Colonic mucosa (tissue), 4 donors: Measurements from ENCODE around the gene COL9A3. TPM values are rescaled to one million over a fixed set of nuclear protein-coding genes. Genes with fewer than 3 reads are reported as not detected.

Experiments used
- DNase-seq: peaks from one replicate; pipeline ENCODE4 v3.0.0-alpha.2; 2020
- H3K27ac ChIP-seq: fragments of 200-600 bp; one replicate; pipeline ENCODE4 v1.8.0; 2021
- H3K27me3 ChIP-seq: fragments of 200-600 bp; one replicate; pipeline ENCODE4 v1.8.0; 2021
- H3K36me3 ChIP-seq: fragments of 200-600 bp; one replicate; pipeline ENCODE4 v1.8.0; 2021
- H3K4me1 ChIP-seq: fragments of 200-600 bp; one replicate; pipeline ENCODE4 v1.8.0; 2021; ENCODE audit warnings: mild to moderate bottlenecking
- H3K4me3 ChIP-seq: fragments of 200-600 bp; one replicate; pipeline ENCODE4 v1.8.0; 2021
- H3K9ac ChIP-seq, 2 donors: one replicate each; pipeline ENCODE4 v1.7.0; 2013; ENCODE audit warnings: control low read depth in 2 of 2, low read depth in 2 of 2, low read length in 2 of 2
- H3K9me3 ChIP-seq: fragments of 200-600 bp; one replicate; pipeline ENCODE4 v1.8.0; 2021
- CTCF ChIP-seq: fragments of 200-600 bp; IDR thresholded peaks from one replicate; pipeline ENCODE4 v1.8.0; 2022; ENCODE audit warnings: antibody characterized with exemption, mild to moderate bottlenecking
- intact Hi-C: fragments of 100-400 bp; cut with DNase I; formaldehyde crosslinking; loops from one replicate; pipeline ENCODE4 v1.14.1; 2022
- total RNA-seq, 2 donors: library from RNA; stranded (reverse); fragmentation: NEBNext Ultra II Directional in 1 of 2; extraction: Animal tissue kit (Norgen Biotek cat#: 25700) in 1 of 2; gene quantifications; one replicate each; pipeline ENCODE4 v1.2.1, GENCODE V29; 2021
- donor health status: healthy.
- donor health status: DM: no; HTN: no; CAD: no.
- donor health status: DM: no; HTN: no; CAD: no.

Gene COL9A3
- total RNA-seq, 2 donors from 2014 or later, result 2.7 to 3.6 TPM

GRCh38 chr20:62825986-62826645, 9.3 kb downstream of the COL9A3 start:
- Histone ChIP-seq H3K4me1 (peaks cover 15% of the 10 kb centered on the region), H3K9me3 (no peaks in the 10 kb centered on the region), H3K9ac (no peak overlapping the region), H3K27ac (no peak overlapping the region), H3K27me3 (no peaks in the 10 kb centered on the region), H3K36me3 (no peaks in the 10 kb centered on the region), H3K4me3 (no peak overlapping the region)
- intact Hi-C loops, result no loop called here
- TF ChIP-seq CTCF, result no peak
- no peak for DNase-seq

- no peak overlapping the region for H3K27ac ChIP-seq
- no peaks in the 10 kb centered on the region for H3K36me3 ChIP-seq
- no peak for TF ChIP-seq CTCF
- no peaks in the 10 kb centered on the region for H3K9me3 ChIP-seq
- H3K4me3 ChIP-seq, result no peak overlapping the region
- H3K27me3 ChIP-seq, result no peaks in the 10 kb centered on the region
- DNase-seq, result no peak
- intact Hi-C loops, result no loop called here
- H3K9ac ChIP-seq, result no peak overlapping the region
- peaks cover 18% of the 10 kb centered on the region for H3K4me1 ChIP-seq
Measured at GRCh38 chr20:62826646-62827310, 9.9 kb downstream of the COL9A3 start.

- peaks cover 25% of the 10 kb centered on the region for H3K4me1 ChIP-seq
- no peak for DNase-seq
Measured at GRCh38 chr20:62827311-62828038, 10.6 kb downstream of the COL9A3 start.

GRCh38 chr20:62828051-62828450, 11.2 kb downstream of the COL9A3 start:
- TF ChIP-seq CTCF, result no peak
- Histone ChIP-seq H3K27ac (no peak overlapping the region), H3K27me3 (no peaks in the 10 kb centered on the region), H3K9me3 (no peaks in the 10 kb centered on the region), H3K9ac (no peak overlapping the region), H3K36me3 (no peaks in the 10 kb centered on the region), H3K4me3 (no peak overlapping the region), H3K4me1 (peaks cover 27% of the 10 kb centered on the region)
- intact Hi-C loops, result no loop called here
- no peak for DNase-seq

More at GRCh38 chr20:62827311-62828038, 10.6 kb downstream of the COL9A3 start:
- H3K9me3 ChIP-seq, result no peaks in the 10 kb centered on the region
- no peaks in the 10 kb centered on the region for H3K27me3 ChIP-seq
- H3K36me3 ChIP-seq, result no peaks in the 10 kb centered on the region
- intact Hi-C loops, result no loop called here
- no peak for TF ChIP-seq CTCF
- no peak overlapping the region for H3K4me3 ChIP-seq
- no peak overlapping the region for H3K9ac ChIP-seq
- H3K27ac ChIP-seq, result no peak overlapping the region

- H3K9me3 ChIP-seq, result no peaks in the 10 kb centered on the region
- no peak for DNase-seq
- intact Hi-C loops, result no loop called here
- no peak overlapping the region for H3K4me3 ChIP-seq
- H3K27me3 ChIP-seq, result no peaks in the 10 kb centered on the region
- no peak overlapping the region for H3K27ac ChIP-seq
- H3K9ac ChIP-seq, result no peak overlapping the region
- H3K36me3 ChIP-seq, result no peaks in the 10 kb centered on the region
- peaks cover 27% of the 10 kb centered on the region for H3K4me1 ChIP-seq
- TF ChIP-seq CTCF, result no peak
Measured at GRCh38 chr20:62828511-62829230, 11.8 kb downstream of the COL9A3 start.
